Right cardiac atrium (tissue), 5 donors: ENCODE results near the gene TENM3. TPM values are rescaled to one million over a fixed set of nuclear protein-coding genes. Genes with fewer than 3 reads are reported as not detected.

ENCODE experiments used
- ATAC-seq, 2 donors: fragments of 200-7000 bp; cut with Tn5 transposase; one replicate each; pipeline versions ENCODE4 v1.8.0 to v1.9.1; 2020; ENCODE audit warnings: moderate library complexity in 2 of 2, mild to moderate bottlenecking in 1 of 2
- DNase-seq, 3 donors: peaks; one replicate each; pipeline ENCODE4 v3.0.0-alpha.2; 2020
- H3K27ac ChIP-seq: one replicate; pipeline ENCODE4 v1.5.1; 2013; ENCODE audit warnings: mild to moderate bottlenecking, low read length, control low read depth, moderate library complexity
- H3K27me3 ChIP-seq: one replicate; pipeline ENCODE4 v1.6.1; 2013; ENCODE audit not compliant: control insufficient read depth, insufficient read depth
- H3K4me1 ChIP-seq: one replicate; pipeline ENCODE4 v1.6.1; 2013; ENCODE audit warnings: low read length; ENCODE audit not compliant: control insufficient read depth, insufficient read depth
- H3K4me3 ChIP-seq: one replicate; pipeline ENCODE4 v1.5.1; 2013; ENCODE audit warnings: low read length, control low read depth
- H3K9me3 ChIP-seq: one replicate; pipeline ENCODE4 v1.6.1; 2013; ENCODE audit warnings: low read length; ENCODE audit not compliant: control insufficient read depth
- WGBS: extraction: QIAGEN DNeasy Blood & Tissue Kit; methylation state at CpG from one replicate; pipeline ENCODE4 v1.1.7; 2013; 5-methylcytosine and 5-hydroxymethylcytosine counted together
- intact Hi-C, 4 donors: fragments of 100-400 bp; cut with DNase I; formaldehyde crosslinking; loops; one replicate each; pipeline versions ENCODE4 v1.11.0 to v1.14.0; 2022 to 2023
- polyA plus RNA-seq: library from polyadenylated mRNA; stranded (reverse); fragments of 200-250 nt; gene quantifications from one replicate; pipeline ENCODE4 v1.2.3, GENCODE V29; 2013
- total RNA-seq, 4 donors: library from RNA; stranded (reverse); fragmentation: NEBNext Ultra II Directional; extraction: Animal tissue kit (Norgen Biotek cat#: 25700); gene quantifications; one replicate each; pipeline ENCODE4 v1.2.1, GENCODE V29; 2021
- donor health status: healthy with polysubstance abuse.
- donor health status: DM: no; HTN: yes; CAD: no.
- donor health status: DM: no; HTN: no; CAD: no.
- donor health status: DM: no; HTN: yes; CAD: no; lungs with severe emphysema.
- donor health status: DM: yes; HTN: yes; CAD: no.

Gene TENM3
- total and polyA plus RNA-seq, 5 donors: 0.88 to 9.5 (median 5.0) TPM

DNA sequence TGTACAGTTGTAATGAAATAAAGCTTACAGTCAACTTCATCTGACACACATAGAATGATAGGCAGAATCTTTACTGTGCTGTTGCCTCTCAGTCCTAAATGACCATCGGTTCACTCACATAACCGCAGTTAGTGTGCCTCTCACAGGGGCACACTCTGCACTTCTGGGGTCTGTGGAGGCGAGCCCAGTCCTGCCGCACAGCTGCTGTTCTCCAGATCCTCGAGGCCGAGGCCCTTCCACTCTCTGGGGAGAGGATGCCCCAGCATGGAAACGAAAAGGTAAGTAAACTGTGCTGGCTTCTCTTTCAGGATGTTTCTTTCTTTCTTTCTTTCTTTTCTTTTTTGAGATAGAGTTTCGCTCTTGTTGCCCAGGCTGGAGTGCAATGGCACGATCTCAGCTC, 586.0 kb downstream of the TENM3 start:
- DNase-seq (no peak), ATAC-seq (no peak)
- no peaks in the 10 kb centered on the region for H3K9me3 ChIP-seq
- H3K4me1 ChIP-seq: no peaks in the 10 kb centered on the region
- no peak overlapping the region for H3K27ac ChIP-seq
- no peak overlapping the region for H3K4me3 ChIP-seq
- H3K27me3 ChIP-seq: no peaks in the 10 kb centered on the region
- WGBS: 88% methylated on average over 9 of the region's 9 CpGs
- intact Hi-C loops: no loop called here

- Histone ChIP-seq H3K27me3 (no peaks in the 10 kb centered on the region), H3K4me3 (no peak overlapping the region), H3K4me1 (no peaks in the 10 kb centered on the region), H3K27ac (no peak overlapping the region), H3K9me3 (no peaks in the 10 kb centered on the region)
- 76% methylated on average over 3 of the region's 3 CpGs for WGBS
- no peak for DNase-seq
- intact Hi-C loops: no loop called here
- no peak for ATAC-seq
Observed at GRCh38 chr4:182831376-182831775, 588.2 kb downstream of the TENM3 start.

DNA sequence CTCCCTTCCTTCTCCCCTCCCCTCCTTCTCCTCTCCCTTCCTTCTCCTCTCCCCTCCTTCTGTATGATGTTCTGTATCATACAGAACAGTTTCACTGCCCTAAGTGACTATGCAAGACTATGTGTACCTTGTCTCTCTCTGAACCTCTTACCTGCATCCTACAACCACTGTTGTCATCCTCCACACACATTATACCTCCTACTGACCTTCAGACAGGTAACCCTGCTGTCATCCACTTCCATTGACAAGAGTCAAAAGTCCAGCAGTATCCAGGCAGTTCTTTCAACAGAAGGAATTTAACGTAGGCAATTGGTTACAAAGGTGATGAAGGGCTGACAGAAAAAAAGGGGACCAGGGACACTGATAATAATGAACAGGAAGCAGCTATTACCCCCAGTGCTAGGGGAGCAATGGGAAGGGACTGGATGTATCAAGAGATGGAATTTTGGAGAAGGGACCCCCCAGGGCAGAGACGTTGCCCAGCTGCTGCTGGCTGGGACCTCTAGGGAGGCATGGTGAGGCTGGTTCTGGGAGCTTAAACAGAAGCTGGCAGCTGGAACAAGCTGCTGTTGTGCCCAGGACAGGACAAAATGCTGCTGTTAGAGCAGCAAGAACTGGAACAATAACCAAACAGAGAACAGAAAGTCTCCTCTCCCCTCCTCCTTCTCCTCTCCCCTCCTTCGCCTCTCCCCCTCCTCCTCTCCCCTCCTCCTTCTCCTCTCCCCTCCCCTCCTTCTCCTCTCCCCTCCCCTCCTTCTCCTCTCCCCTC, 589.3 kb downstream of the TENM3 start:
- Histone ChIP-seq H3K27ac (no peak overlapping the region), H3K9me3 (no peaks in the 10 kb centered on the region), H3K27me3 (no peaks in the 10 kb centered on the region), H3K4me1 (no peaks in the 10 kb centered on the region), H3K4me3 (no peak overlapping the region)
- intact Hi-C loops: no loop called here
- DNase-seq: no peak
- no peak for ATAC-seq
- 70% methylated on average over 3 of the region's 3 CpGs for WGBS

- Histone ChIP-seq H3K9me3 (no peaks in the 10 kb centered on the region), H3K4me1 (no peaks in the 10 kb centered on the region), H3K27me3 (no peaks in the 10 kb centered on the region), H3K4me3 (no peak overlapping the region), H3K27ac (no peak overlapping the region)
- intact Hi-C loops: no loop called here
- ATAC-seq (no peak), DNase-seq (no peak)
- 78% methylated on average over 26 of the region's 26 CpGs for WGBS
Observed at GRCh38 chr4:182835006-182835740, 592.0 kb downstream of the TENM3 start.

- Histone ChIP-seq H3K27me3 (no peaks in the 10 kb centered on the region), H3K27ac (no peak overlapping the region), H3K4me3 (no peak overlapping the region), H3K9me3 (no peaks in the 10 kb centered on the region), H3K4me1 (no peaks in the 10 kb centered on the region)
- WGBS: 94% methylated on average over 12 of the region's 12 CpGs
- DNase-seq (no peak), ATAC-seq (no peak)
- intact Hi-C loops: no loop called here
Observed at GRCh38 chr4:182837831-182838230, 594.6 kb downstream of the TENM3 start.

DNA sequence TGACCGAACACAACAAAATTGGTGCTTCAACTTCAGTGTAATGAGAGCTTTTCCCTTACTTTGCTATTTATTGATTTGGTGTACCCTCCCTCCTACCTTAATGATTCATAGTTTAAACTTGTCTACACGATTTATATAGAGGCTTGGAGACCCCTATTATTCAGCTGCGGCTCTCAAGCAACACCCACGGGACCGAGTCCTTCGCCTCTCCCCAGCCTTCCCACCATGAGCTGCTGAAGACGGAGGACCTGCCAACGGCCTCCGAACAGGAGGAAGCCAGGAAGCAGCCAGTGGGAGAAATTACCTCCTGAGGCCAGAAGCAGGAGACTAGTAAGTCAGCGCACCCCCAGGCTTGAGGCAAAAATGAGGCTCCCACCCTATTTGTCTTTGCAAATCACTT, 595.3 kb downstream of the TENM3 start:
- Histone ChIP-seq H3K27me3 (no peaks in the 10 kb centered on the region), H3K4me1 (no peaks in the 10 kb centered on the region), H3K27ac (no peak overlapping the region), H3K4me3 (no peak overlapping the region), H3K9me3 (no peaks in the 10 kb centered on the region)
- ATAC-seq (no peak), DNase-seq (no peak)
- intact Hi-C loops: no loop called here
- 76% methylated on average over 10 of the region's 10 CpGs for WGBS

- Histone ChIP-seq H3K27ac (no peak overlapping the region), H3K4me1 (no peaks in the 10 kb centered on the region), H3K9me3 (no peaks in the 10 kb centered on the region), H3K4me3 (no peak overlapping the region), H3K27me3 (no peaks in the 10 kb centered on the region)
- 96% methylated on average over 9 of the region's 9 CpGs for WGBS
- peak in 1 of 2 donors; percentile 40 for ATAC-seq
- DNase-seq: no peak
- intact Hi-C loops: no loop called here
Observed at GRCh38 chr4:182839256-182839655, 596.1 kb downstream of the TENM3 start.

GRCh38 chr4:182840108-182840507, 596.9 kb downstream of the TENM3 start:
- Histone ChIP-seq H3K4me3 (no peak overlapping the region), H3K4me1 (no peaks in the 10 kb centered on the region), H3K27me3 (no peaks in the 10 kb centered on the region), H3K27ac (no peak overlapping the region), H3K9me3 (no peaks in the 10 kb centered on the region)
- ATAC-seq (no peak), DNase-seq (no peak)
- WGBS: 92% methylated on average over 10 of the region's 10 CpGs
- intact Hi-C loops: no loop called here

DNA sequence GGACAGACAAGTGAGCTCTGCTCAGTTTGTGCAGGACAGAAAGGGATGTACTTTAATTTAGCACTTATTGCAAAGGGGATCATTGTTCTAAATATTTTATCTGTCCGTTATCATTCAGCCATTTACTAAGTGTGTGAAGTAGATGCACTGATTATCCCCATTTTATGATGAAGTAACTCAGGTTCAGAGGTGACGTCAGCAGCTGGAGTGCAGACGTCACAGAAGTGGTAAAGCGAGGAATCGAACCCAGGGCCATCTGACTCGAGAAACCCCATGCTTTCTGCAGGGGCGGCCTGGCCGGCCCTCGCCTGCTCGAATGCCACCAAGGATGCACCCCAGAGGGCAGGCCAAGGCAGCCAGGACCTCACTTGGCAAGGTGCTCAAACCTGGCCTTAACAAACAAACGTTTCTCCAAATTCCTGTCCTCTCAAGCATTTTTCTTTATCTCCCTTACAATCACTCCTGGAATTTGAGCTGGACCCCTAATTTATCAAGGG, 599.0 kb downstream of the TENM3 start:
- intact Hi-C loops: no loop called here
- DNase-seq (no peak), ATAC-seq (no peak)
- no peaks in the 10 kb centered on the region for H3K9me3 ChIP-seq
- H3K4me1 ChIP-seq: no peaks in the 10 kb centered on the region
- no peak overlapping the region for H3K4me3 ChIP-seq
- 81% methylated on average over 11 of the region's 11 CpGs for WGBS
- H3K27me3 ChIP-seq: no peaks in the 10 kb centered on the region
- H3K27ac ChIP-seq: no peak overlapping the region

GRCh38 chr4:182842759-182843390, 599.7 kb downstream of the TENM3 start:
- Histone ChIP-seq H3K4me1 (no peaks in the 10 kb centered on the region), H3K9me3 (no peaks in the 10 kb centered on the region), H3K27me3 (no peaks in the 10 kb centered on the region), H3K27ac (no peak overlapping the region), H3K4me3 (no peak overlapping the region)
- ATAC-seq: no peak
- no peak for DNase-seq
- 63% methylated on average over 17 of the region's 17 CpGs for WGBS
- intact Hi-C loops: no loop called here

- intact Hi-C loops: no loop called here
- H3K27me3 ChIP-seq: no peaks in the 10 kb centered on the region
- no peaks in the 10 kb centered on the region for H3K9me3 ChIP-seq
- no peak overlapping the region for H3K27ac ChIP-seq
- no peaks in the 10 kb centered on the region for H3K4me1 ChIP-seq
- ATAC-seq (no peak), DNase-seq (no peak)
- 82% methylated on average over 9 of the region's 9 CpGs for WGBS
- H3K4me3 ChIP-seq: no peak overlapping the region
Observed at GRCh38 chr4:182843808-182844325, 600.7 kb downstream of the TENM3 start.
